Effector CD8-positive, alpha-beta T cell (primary cell): ENCODE results near the gene SDR39U1.
"Not testable (repeated sequence)": the region's sequence is repeated elsewhere in the genome, so short reads cannot be mapped to it uniquely, and the experiment has no call there.

Source experiments
- DNase-seq: peaks from one replicate; lab custom pipeline; 2025; lab: John Stamatoyannopoulos, UW
- total RNA-seq, 4 experiments: gene quantifications; one replicate each; lab custom pipeline; 2026; lab: John Stamatoyannopoulos, UW

Gene SDR39U1, protein sequence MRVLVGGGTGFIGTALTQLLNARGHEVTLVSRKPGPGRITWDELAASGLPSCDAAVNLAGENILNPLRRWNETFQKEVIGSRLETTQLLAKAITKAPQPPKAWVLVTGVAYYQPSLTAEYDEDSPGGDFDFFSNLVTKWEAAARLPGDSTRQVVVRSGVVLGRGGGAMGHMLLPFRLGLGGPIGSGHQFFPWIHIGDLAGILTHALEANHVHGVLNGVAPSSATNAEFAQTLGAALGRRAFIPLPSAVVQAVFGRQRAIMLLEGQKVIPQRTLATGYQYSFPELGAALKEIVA
- 55.2 to 71.2 (median 61.4) reads per million in 4 experiments for total RNA-seq

DNA sequence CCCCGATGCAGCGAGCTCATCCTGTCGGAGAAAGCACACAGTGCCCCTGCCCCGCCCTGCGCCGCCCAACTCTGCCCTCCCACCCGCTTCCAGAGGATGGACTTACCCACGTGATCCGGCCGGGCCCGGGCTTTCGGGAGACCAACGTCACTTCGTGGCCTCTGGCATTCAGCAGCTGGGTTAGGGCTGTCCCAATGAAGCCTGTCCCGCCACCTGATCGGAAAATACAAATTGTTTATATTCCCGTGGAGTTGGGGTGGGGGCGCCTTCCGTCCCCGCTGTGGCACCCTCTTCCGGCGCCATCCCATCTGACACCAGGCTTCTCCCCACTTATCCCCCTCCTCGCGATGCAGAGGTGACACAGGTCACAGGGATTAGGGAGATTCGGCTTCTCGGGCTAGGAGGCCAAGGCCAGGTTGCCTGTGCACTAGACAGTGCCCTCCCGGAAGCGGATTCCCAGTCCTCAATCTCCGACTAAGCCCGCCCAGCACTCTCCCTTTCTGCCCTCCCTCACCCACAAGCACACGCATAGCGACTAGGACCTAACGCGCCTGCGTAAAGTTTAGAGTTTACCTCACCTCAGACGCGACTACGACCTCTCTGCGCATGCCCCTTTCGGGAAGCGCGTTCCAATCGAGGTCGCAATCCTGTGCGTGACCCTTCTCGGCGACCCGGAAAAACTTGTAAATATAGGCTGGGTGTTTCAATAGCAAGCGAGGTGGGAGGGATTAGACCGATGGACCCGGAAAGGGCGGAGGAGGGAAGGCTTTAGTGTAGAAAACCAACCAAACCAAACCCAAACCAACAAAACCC lies at the start of gene SDR39U1:
SDR39U1 (minus strand) TSS at position 537 of the 813 bp plus-strand sequence; CDS start at position 530, 7 bp downstream.
- DNase-seq = peak; percentile 94

DNA sequence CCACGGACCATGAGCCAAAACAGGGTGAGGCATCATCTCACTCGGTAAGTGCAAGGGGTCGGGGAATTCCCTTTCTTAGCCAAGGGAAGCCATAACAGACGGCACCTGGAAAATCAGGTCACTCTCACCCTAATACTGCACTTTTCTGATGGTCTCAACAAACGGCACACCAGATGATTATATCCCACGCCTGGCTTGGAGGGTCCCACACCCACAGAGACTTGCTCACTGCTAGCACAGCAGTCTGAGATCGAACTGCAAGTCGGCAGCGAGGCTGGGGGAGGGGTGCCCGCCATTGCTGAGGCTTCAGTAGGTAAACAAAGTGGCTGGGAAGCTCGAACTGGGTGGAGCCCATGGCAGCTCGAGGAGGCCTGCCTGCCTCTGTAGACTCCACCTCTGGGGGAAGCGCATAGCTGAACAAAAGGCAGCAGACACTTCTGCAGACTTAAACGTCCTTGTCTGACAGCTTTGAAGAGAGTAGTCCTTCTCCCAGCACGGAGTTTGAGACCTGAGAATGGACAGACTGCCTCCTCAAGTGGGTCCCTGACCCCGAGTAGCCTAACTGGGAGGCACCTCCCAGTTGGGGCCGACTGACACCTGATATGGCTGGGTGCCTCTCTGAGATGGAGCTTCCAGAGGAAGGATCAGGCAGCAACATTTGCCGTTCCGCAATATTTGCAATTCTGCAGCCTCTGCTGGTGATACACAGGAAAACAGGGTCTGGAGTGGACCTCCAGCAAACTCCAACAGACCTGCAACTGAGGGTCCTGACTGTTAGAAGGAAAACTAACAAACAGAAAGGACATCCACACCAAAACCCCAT lies 49.2 kb upstream of the SDR39U1 start:
- DNase-seq = not testable (repeated sequence)

DNA sequence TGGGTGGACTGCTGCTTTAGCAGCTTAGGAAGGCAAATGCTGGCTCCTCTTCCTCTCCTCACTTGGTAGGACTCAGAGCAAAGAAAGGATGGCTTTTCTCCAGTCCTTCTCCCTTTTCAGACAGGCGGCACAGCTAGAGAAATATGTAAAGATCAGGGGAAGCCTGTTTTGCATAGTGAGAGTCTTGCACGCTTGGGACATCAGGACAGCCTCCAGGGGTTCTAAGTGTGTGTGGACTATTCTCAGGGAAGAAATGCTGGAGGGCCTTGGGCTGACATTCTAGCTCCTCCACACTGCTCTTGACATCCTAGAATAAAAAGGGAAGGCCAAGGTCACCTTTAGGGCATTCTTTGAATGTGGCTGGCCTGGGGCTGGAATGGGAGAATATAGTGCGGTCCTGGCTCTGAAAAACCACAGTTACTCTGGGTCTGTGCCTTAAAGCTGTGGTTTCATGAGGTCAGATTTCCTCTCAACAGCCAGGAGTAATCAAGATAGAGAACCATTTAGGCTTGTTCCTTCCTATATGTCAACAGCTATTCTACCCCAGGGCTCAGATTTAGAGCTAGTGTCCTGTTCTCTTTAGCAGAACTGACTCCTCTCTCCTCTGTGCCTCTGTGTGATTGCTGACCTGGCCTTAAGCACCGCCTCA lies 41.2 kb upstream of the SDR39U1 start:
- DNase-seq = no peak

DNA sequence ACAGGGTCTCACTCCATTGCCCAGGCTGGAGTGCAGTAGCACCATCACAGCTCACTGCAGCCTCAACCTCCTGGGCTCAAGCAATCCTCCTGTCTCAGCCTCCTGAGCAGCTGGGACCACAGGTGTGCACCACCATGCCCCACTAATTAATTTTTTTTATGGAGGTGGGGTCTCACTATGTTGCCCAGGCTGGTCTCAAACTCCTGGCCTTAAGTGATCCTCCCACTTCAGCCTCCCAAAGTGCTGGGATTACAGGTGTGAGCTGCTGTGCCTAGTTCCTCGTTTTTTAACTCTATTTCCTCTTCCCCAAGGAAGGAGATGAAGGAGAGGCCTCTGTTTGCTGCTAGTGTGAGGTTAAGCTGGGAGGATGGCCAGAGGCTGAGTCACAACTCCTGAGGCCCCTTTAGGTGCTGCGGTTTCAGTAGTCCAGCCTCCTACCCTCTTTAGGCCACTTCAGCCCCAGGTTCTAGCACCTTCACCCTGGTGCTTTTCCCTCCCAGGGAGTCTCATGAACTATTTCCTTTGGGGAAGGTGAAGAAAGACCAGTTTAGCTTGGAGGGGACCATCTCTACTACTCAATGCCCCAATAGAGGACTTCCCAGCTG lies 40.2 kb upstream of the SDR39U1 start:
- not testable (repeated sequence) for DNase-seq

DNA sequence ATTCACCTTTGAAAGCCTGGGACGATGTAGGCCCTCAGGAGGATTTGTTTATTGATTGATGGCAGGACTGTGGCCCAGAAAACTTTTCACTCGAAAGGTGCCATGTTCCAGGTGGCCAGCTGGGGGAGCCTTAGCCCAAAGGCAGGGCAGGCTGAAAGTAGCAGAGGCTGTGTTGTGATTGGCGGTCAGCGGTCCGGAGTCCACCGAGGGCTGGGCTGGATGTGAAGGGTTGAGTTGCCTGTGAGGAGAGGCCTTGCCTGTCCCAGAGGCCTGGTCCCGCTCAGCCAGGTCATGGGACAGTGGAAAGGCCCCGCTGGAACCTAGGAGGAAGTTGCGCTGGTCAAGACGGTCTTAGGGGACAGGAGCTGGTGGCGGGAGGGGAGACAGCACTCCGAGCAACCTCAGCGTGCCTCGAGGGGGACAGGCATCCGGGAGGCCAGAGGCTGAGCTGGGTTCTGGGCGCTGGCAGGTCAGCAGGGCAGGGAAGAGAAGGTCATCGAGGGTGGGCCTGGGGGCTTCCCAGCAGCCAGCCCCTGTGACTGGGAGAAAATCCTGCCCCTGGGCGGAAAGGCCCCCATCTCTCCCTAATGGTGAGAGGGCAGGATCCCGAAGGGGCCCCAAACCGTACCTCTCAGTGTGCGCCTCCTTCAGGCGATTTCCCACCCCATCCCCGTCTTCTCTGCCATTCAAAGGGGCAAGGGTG lies 39.2 kb upstream of the SDR39U1 start:
- no peak for DNase-seq

DNA sequence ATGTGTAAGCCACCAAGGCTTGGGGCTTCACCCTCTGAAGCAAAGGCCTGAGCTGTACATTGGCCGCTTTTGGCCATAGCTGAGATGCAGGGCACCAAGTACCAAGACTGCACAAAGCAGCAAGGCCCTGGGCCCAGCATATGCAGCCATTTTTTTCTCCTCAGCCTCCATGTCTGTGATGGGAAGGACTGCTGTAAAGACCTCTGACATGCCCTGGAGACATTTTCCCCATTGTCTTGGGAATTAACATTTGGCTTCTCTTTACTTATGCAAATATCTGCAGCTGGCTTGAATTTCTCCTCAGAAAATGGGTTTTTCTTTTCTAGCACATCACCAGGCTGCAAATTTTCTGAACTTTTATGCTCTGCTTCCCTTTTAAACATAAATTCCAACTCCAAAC lies 37.4 kb upstream of the SDR39U1 start:
- not testable (repeated sequence) for DNase-seq

DNA sequence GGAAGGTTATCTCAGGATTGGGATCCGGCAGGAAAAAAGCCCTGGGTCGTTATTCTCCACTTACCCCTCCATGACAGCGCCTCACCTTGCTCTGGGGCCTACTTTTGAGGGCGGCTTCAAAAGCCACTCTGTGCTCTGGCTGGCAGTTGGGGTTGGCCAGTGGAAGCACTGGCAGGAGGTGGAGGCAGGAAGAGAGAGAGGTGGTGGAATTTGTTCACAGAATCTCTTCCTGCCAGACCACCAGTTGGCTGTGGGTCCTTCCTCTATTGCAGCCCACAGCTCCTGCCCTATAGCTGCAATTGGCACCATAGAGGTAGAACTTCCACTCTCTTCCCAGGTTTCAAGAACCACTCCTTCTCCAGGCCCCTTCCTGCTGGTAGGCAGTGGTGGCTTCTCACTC lies 32.7 kb upstream of the SDR39U1 start:
- DNase-seq = no peak

DNA sequence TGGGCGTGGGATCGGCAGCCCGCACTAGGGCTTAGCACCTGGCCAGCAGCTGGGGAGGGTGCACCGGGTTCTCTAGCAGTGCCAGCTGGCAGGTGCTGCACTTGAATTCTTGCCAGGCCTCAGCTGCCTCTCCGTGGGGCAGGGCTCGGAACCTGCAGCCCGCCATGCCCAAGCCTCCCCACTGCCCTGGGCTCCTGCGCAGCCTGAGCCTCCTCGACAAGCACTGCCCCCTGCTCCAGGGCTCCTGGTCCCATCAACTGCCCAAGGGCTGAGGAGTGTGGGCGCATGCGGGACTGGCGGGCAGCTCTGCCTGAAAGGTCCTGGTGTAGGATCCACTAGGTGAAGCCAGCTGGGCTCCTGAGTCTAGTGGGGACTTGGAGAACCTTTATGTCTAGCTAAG lies 30.6 kb upstream of the SDR39U1 start:
- no peak for DNase-seq

DNA sequence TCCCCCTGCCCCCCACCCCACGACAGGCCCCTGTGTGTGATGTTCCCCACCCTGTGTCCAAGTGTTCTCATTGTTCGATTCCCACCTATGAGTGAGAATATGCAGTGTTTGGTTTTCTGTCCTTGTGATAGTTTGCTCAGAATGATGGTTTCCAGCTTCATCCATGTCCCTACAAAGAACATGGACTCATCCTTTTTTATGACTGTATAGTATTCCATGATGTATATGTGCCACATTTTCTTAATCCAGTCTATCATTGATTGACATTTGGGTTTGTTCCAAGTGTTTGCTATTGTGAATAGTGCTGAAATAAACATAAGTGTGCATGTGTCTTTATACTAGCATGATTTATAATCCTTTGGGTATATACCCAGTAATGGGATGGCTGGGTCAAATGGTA lies 27.9 kb upstream of the SDR39U1 start:
- not testable (repeated sequence) for DNase-seq

DNA sequence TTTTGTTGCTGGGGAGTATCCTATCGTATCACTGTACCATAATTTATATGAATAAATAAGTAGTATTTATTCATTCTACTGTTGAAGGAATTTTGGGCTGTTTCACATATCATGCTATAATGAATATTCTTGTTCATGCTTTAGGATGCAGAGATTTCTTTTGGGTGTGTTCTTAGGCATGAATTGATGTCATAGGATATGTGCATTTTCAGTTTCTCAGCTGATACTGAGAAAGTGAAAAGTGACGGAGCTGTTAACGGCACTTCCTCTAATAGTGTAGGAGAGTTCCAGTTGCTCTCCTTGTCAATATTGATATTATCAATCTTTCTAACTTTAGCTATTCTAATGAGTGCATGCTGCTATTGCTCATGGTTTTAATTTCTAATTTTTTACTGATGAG lies 23.2 kb upstream of the SDR39U1 start:
- no peak for DNase-seq

DNA sequence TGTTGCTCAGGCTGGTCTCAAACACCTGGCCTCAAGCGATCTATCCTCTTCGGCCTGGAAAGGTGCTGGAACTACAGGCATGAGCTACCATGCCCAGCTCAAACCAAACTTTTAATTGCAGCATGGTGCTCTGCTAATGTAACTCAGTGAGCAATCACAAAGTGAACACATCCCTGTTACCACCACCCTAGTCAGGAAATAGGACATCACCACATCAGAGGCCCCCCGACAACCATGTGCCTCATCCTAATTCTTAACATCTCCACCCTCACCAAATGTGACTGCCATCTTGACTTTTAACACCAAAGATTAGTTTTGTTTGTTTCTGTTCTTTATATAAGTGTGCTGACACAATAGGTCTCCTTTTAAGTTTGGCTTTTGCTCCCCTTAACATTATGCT lies 22.8 kb upstream of the SDR39U1 start:
- no peak for DNase-seq

DNA sequence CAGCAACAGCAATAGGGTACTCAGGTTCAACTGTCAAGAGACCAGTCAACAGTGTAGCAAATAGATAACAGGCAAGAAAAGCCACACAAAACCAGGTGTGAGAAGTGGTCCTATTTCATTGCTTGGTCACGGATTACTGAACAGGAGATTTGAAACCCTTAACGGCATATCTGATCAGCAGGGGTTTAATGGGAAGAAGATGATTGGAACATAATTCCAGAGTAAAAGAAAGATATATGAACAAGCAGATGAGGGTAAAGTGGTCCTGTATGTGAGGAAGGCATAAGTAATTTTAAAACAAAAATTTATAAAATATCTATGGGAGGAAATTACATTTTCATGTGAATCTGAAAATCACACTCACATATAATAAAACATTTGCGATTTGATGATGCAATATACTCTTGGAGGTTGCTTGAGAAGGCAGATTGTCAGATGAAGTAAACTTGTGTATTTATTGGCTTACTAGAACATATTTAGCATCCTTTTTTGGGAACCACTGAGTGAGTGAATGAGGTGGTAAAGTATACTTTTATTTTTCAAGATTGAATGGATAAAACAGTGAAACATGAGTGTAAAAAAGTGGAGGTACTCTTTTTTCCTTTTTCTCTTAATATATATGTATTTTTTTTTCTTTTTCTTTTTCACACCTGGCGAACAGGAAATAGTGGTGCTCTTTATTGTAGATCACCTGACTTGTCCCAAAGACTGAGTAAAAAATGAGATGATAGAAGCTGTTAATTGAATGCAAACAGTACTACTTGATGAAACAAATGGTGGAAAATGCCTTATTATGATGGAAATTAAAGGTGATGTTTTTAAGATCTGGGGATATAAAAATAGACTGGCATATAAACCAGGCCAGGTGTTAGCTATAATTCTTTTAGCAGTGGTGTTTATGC lies 21.6 kb upstream of the SDR39U1 start:
- DNase-seq = no peak

DNA sequence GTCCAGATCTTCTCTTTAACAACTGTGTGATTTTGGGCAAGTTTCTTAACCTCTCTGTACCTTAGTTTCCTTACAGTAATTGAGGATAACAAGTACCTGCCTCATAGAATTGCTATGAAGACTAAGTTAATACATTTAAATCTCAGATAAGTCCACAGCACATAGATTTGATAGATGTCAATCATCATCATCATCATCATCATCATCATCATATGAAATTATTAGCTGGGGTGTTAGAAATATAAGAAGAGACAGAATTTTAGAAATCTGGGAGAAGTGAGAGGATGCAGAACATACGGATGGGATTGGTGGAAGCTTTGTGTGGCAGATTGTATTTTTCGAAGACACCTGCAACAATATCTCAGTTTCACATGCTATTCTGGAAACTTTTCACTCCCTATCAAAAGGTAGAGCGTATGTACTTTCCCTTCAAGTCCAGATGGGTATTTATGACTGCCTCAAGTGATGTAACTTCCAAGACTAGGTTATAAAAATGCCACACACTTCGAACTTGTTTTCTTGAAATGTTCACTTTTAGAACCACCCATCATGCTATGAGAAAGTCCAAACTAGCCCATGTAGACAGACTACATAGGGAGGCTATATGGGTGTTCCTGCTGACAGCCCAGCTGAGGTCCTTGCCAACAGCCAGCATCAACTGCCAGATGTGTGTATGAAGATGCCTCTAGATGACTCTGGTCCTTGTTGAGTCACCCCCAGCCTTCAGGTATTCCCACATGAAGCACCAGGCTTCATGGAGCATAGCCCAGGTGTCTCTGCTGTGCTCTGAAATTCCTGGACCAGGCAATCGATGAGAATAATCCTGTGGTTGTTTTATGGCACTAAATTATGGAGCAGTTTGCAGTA lies 20.7 kb upstream of the SDR39U1 start:
- DNase-seq = no peak

DNA sequence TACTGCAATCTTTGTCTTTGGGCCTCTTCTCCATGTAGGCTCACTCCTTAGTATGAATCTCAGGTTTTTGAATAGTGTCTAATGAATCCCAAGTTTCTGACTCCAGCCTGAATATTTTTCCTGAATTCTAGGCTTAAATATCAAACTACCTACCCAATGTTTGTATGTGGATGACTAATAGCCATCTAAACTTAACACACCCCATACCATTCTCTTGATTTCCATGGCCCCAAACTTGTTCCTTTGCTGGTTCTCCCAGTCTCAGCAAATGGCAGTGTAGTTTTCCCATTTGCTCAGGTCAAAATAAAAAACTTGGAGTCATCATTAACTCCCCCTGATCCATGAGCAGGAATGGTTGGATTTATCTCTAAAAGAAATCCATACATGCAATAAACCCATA lies 18.8 kb upstream of the SDR39U1 start:
- no peak for DNase-seq

DNA sequence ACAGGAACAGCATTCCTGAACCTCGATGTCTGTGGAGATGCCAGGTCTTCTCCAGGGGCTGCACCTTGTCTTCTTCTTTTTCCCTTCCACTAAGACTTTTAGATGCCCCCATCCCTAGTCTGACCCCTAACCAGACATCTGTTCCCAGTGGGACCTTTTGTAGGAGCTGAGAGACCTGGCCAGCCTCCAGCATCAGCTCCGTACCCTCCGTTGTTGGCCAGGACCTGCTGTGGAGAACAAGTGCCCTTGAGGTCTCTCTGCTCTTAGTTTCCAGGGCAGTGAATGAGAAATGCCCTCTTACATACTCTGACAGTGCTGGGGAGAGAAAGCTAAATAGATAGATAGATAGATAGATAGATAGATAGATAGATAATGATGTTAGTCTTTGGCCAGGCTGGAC lies 16.8 kb upstream of the SDR39U1 start:
- DNase-seq = no peak

DNA sequence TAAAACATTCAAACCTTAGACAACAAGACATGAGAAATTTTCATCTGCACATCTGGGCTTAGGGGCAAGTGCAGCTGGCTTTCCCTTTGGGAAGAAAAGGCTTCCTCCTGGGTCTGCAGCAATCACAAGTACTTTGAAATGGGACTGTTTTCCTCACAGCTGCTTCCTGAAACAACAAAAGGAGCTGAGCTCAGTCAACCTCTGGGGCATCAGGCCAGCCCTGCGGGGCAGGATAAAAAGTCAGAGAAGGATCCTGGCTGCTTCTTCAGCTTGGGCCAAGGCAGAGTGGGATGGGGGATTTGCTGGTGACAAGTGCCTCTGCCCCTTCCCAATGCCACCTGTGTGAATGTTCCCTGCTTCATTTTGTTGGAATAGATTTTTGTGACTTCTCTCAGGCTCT lies 16.2 kb upstream of the SDR39U1 start:
- DNase-seq = no peak

DNA sequence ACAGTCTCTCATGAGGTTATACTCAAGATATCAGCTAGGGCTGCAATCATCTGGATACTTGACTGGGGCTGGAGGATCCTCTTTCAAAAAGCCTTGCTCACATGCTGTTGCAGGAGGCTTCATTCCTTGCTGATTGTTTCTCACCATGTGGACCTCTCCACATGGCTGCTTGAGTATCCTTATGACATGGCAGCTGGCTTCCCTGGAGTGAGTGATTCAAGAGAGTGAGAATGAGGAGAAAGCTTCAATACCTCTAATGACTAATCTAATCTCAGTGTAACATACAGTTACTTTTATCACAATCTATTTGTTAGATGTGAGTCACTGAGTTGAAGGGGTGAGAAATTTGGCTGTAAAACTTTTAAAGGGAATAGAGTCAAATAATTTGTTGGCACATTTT lies 14.4 kb upstream of the SDR39U1 start:
- DNase-seq = no peak

DNA sequence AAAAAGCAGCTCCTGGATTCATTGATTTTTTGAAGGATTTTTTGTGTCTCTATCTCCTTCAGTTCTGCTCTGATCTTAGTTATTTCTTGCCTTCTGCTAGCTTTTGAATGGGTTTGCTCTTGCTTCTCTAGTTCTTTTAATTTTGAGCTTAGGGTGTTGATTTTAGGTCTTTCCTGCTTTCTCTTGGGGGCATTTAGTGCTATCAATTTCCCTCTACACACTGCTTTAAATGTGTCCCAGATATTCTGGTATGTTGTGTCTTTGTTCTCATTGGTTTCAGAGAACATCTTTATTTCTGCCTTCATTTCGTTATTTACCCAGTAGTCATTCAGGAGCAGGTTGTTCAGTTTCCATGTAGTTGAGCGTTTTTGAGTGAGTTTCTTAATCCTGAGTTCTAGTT lies 8.3 kb upstream of the SDR39U1 start:
- DNase-seq = not testable (repeated sequence)
